Glutamatergic neuron (in vitro differentiated cells): ENCODE measurements around the gene LPA. TPM values are rescaled to one million over a fixed set of nuclear protein-coding genes. Genes with fewer than 3 reads are reported as not detected.
"Not testable (repeated sequence)": the region's sequence is repeated elsewhere in the genome, so short reads cannot be mapped to it uniquely, and the experiment has no call there.

Source experiments
- DNase-seq: peaks from one replicate; pipeline ENCODE4 v3.0.0; 2022
- H3K27ac Mint-ChIP-seq: one replicate; pipeline ENCODE4 v1.8.0; 2020; ENCODE audit warnings: mild to moderate bottlenecking, mixed read lengths, inconsistent platforms; ENCODE audit not compliant: unreplicated experiment
- H3K27me3 Mint-ChIP-seq: one replicate; pipeline ENCODE4 v1.8.0; 2020; ENCODE audit warnings: mild to moderate bottlenecking, moderate library complexity, mixed read lengths, inconsistent platforms; ENCODE audit not compliant: unreplicated experiment
- H3K36me3 Mint-ChIP-seq: one replicate; pipeline ENCODE4 v1.8.0; 2020; ENCODE audit warnings: mild to moderate bottlenecking, mixed read lengths, inconsistent platforms; ENCODE audit not compliant: unreplicated experiment
- H3K4me1 Mint-ChIP-seq: one replicate; pipeline ENCODE4 v1.8.0; 2020; ENCODE audit warnings: mild to moderate bottlenecking, low read depth, mixed read lengths, inconsistent platforms; ENCODE audit not compliant: unreplicated experiment
- H3K4me3 Mint-ChIP-seq: one replicate; pipeline ENCODE4 v1.8.0; 2020; ENCODE audit warnings: mild to moderate bottlenecking, mixed read lengths, inconsistent platforms; ENCODE audit not compliant: unreplicated experiment
- H3K9me3 Mint-ChIP-seq: one replicate; pipeline ENCODE4 v1.8.0; 2020; ENCODE audit warnings: mild to moderate bottlenecking, moderate library complexity, mixed read lengths, inconsistent platforms; ENCODE audit not compliant: unreplicated experiment
- CTCF ChIP-seq: fragments of 200-600 bp; sonication (generic); IDR thresholded peaks from one replicate; pipeline ENCODE4 v1.5.0; 2021; ENCODE audit not compliant: partially characterized antibody, unreplicated experiment
- total RNA-seq: library from RNA; stranded (reverse); fragmentation: NEBNext Ultra II Directional; extraction: Animal tissue kit (Norgen Biotek cat#: 25700); gene quantifications from one replicate; pipeline ENCODE4 v1.2.1, GENCODE V29; 2021; ENCODE audit not compliant: unreplicated experiment

Gene LPA
- total RNA-seq, 1 donor from 2014 or later: 1.9 TPM

GRCh38 chr6:160581406-160581805, 82.7 kb downstream of the LPA start:
- H3K27ac Mint-ChIP-seq: no peak overlapping the region

GRCh38 chr6:160578515-160578914, 85.6 kb downstream of the LPA start:
- H3K4me3 Mint-ChIP-seq, H3K27me3 Mint-ChIP-seq, H3K9me3 Mint-ChIP-seq, H3K4me1 Mint-ChIP-seq, H3K27ac Mint-ChIP-seq, H3K36me3 Mint-ChIP-seq, DNase-seq: not testable (repeated sequence)

More at GRCh38 chr6:160581406-160581805, 82.7 kb downstream of the LPA start:
- no peak for TF ChIP-seq CTCF
- peaks cover 2% of the 10 kb centered on the region for H3K27me3 Mint-ChIP-seq
- no peaks in the 10 kb centered on the region for H3K4me1 Mint-ChIP-seq
- no peaks in the 10 kb centered on the region for H3K36me3 Mint-ChIP-seq
- no peak overlapping the region for H3K4me3 Mint-ChIP-seq
- DNase-seq: no peak
- no peaks in the 10 kb centered on the region for H3K9me3 Mint-ChIP-seq

GRCh38 chr6:160573943-160574342, 90.1 kb downstream of the LPA start:
- Mint-ChIP-seq H3K27ac (no peak overlapping the region), H3K4me1 (no peaks in the 10 kb centered on the region), H3K27me3 (no peaks in the 10 kb centered on the region), H3K4me3 (no peak overlapping the region), H3K36me3 (no peaks in the 10 kb centered on the region), H3K9me3 (peaks cover 2% of the 10 kb centered on the region)
- no peak for TF ChIP-seq CTCF
- DNase-seq: no peak

GRCh38 chr6:160571201-160571600, 92.9 kb downstream of the LPA start:
- H3K4me3 Mint-ChIP-seq, H3K9me3 Mint-ChIP-seq: not testable (repeated sequence)

GRCh38 chr6:160544802-160545201, 119.3 kb downstream of the LPA start:
- DNase-seq: no peak

More at GRCh38 chr6:160571201-160571600, 92.9 kb downstream of the LPA start:
- not testable (repeated sequence) for DNase-seq, H3K36me3 Mint-ChIP-seq, H3K4me1 Mint-ChIP-seq, H3K27me3 Mint-ChIP-seq, H3K27ac Mint-ChIP-seq

GRCh38 chr6:160535270-160535669, 128.8 kb downstream of the LPA start:
- Mint-ChIP-seq H3K4me1 (no peaks in the 10 kb centered on the region), H3K27me3 (no peaks in the 10 kb centered on the region), H3K36me3 (no peaks in the 10 kb centered on the region), H3K4me3 (no peak overlapping the region), H3K27ac (no peak overlapping the region), H3K9me3 (no peaks in the 10 kb centered on the region)
- TF ChIP-seq CTCF: no peak
- DNase-seq: no peak

More at GRCh38 chr6:160544802-160545201, 119.3 kb downstream of the LPA start:
- no peak for TF ChIP-seq CTCF
- Mint-ChIP-seq H3K4me1 (peaks cover 6% of the 10 kb centered on the region), H3K27me3 (peaks cover 5% of the 10 kb centered on the region), H3K36me3 (no peaks in the 10 kb centered on the region), H3K27ac (no peak overlapping the region), H3K9me3 (peaks cover 4% of the 10 kb centered on the region), H3K4me3 (no peak overlapping the region)
